ENCODE data around the gene DSN1. TPM values are rescaled to one million over a fixed set of nuclear protein-coding genes. Genes with fewer than 3 reads are reported as not detected.

DSN1 gene
- total RNA-seq, 1 donor from 2014 or later: 4.7 TPM

DNA sequence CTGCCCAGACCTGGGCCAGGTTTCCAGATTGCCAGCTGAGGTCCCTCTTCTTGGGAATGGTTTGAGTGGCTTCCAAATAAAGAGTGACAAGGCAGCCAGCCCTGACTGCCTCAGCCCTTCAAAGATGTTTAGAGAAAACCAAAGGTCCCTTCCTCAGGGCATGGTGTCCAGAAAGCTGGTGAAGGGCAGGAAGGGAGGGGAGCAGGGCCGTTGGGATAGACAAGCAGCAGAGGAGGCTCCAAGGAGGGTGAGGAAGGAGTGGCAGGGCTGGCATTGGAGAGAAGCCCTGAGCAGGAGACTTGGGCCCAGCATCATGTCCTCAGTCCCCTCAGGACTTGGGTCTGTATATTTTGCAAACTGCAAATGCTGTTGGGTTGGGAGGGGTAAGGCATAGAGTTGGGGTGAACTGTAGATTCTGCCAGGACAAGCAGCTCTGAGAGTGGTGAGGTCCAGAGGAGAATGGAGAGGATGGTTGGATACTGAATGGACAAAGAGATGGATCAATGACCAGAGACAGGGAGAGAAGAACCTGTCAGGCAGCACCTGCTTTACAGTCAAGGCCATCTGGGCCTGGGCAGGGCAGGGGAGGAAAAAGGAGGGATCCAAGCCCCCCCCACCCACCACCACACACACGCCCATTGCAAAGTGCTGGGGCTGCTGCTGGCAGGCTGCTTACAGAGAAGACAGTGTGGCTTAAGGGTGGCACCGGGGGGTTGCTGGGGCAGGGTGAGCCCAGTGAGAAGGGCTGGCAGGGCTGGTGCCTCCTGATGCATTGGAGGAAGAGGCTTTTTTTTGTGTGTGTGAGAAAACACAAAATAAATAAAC lies 5.5 kb upstream of the DSN1 start:
- TF ChIP-seq CTCF (IDR thresholded peaks at IDR 0.05) (no peak), POLR2AphosphoS5 (IDR thresholded peaks at IDR 0.05; ENCODE audit: insufficient read depth in 1 of 2, low read depth in 1 of 2) (no peak), POLR2A (IDR thresholded peaks at IDR 0.05) (no peak)
- no peak for DNase-seq (ENCODE audit: extremely low spot score in 2 of 2)
- H3K36me3 ChIP-seq: peaks cover 0 to 5% of the 10 kb centered on the region in 2 donors
- H3K4me3 ChIP-seq: no peak overlapping the region
- no peaks in the 10 kb centered on the region for H3K27me3 ChIP-seq
- H3K27ac ChIP-seq: no peak overlapping the region
- intact Hi-C loops (cut with DNase I): no loop called here
- peaks cover 13% of the 10 kb centered on the region for H3K4me1 ChIP-seq
- H3K9me3 ChIP-seq: no peaks in the 10 kb centered on the region

DNA sequence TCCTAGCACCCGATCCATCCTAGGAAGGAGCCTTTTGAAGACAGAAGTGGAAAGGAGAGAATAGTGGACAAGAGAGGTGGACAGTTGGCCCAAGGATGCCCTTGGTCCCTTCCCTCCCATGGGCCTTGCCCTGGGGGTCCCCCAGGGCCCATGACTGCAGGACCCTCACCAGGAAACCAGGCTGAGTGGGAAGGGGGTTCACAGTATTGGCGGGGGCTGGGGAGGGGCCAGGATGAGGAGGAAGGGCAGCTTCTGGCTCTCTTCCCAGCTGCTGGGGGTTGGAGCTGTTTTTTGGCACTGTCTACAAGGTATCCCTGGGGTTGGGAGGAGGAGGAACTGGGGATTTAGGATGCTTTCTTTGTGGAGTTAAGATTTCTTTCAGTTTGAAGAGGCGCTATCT lies 4.0 kb upstream of the DSN1 start:
- Histone ChIP-seq H3K27me3 (no peaks in the 10 kb centered on the region), H3K4me3 (no peak overlapping the region), H3K4me1 (peaks cover 22% of the 10 kb centered on the region), H3K9me3 (no peaks in the 10 kb centered on the region), H3K36me3 (no peaks in the 10 kb centered on the region), H3K27ac (no peak overlapping the region)
- intact Hi-C loops (cut with DNase I): no loop called here
- DNase-seq (ENCODE audit: extremely low spot score in 2 of 2): no peak
- TF ChIP-seq POLR2AphosphoS5 (IDR thresholded peaks at IDR 0.05; ENCODE audit: insufficient read depth in 1 of 2, low read depth in 1 of 2) (no peak), POLR2A (IDR thresholded peaks at IDR 0.05) (no peak), CTCF (IDR thresholded peaks at IDR 0.05) (no peak)

- Histone ChIP-seq H3K27me3 (no peaks in the 10 kb centered on the region), H3K27ac (no peak overlapping the region), H3K4me1 (peaks cover 22% of the 10 kb centered on the region), H3K4me3 (no peak overlapping the region), H3K9me3 (no peaks in the 10 kb centered on the region), H3K36me3 (no peaks in the 10 kb centered on the region)
- no peak for TF ChIP-seq CTCF (IDR thresholded peaks at IDR 0.05)
- no peak for TF ChIP-seq POLR2A (IDR thresholded peaks at IDR 0.05)
- no peak for TF ChIP-seq POLR2AphosphoS5 (IDR thresholded peaks at IDR 0.05; ENCODE audit: insufficient read depth in 1 of 2, low read depth in 1 of 2)
- intact Hi-C loops (cut with DNase I): no loop called here
- DNase-seq (ENCODE audit: extremely low spot score in 2 of 2): no peak
Observed at GRCh38 chr20:36777167-36777566, 3.6 kb upstream of the DSN1 start.

- H3K9me3 ChIP-seq: no peaks in the 10 kb centered on the region
- H3K27ac ChIP-seq: no peak overlapping the region
- no peaks in the 10 kb centered on the region for H3K36me3 ChIP-seq
- H3K27me3 ChIP-seq: no peaks in the 10 kb centered on the region
- no peak for DNase-seq (ENCODE audit: extremely low spot score in 2 of 2)
- no peak for TF ChIP-seq POLR2A (IDR thresholded peaks at IDR 0.05)
- intact Hi-C loops (cut with DNase I): no loop called here
- no peak overlapping the region for H3K4me3 ChIP-seq
- H3K4me1 ChIP-seq: peaks cover 22% of the 10 kb centered on the region
Observed at GRCh38 chr20:36775826-36776225, 2.3 kb upstream of the DSN1 start.

GRCh38 chr20:36775196-36775595 lies 1.6 kb upstream of the DSN1 start:
- H3K4me3 ChIP-seq: no peak overlapping the region

More at GRCh38 chr20:36775196-36775595, 1.6 kb upstream of the DSN1 start:
- H3K9me3 ChIP-seq: no peaks in the 10 kb centered on the region
- H3K27ac ChIP-seq: peak overlapping the region; percentile 99
- TF ChIP-seq CTCF (IDR thresholded peaks at IDR 0.05) (no peak), POLR2A (IDR thresholded peaks at IDR 0.05) (no peak), POLR2AphosphoS5 (IDR thresholded peaks at IDR 0.05; ENCODE audit: insufficient read depth in 1 of 2, low read depth in 1 of 2) (no peak)
- no peaks in the 10 kb centered on the region for H3K27me3 ChIP-seq
- intact Hi-C loops (cut with DNase I): no loop called here
- peaks cover 22% of the 10 kb centered on the region for H3K4me1 ChIP-seq
- H3K36me3 ChIP-seq: no peaks in the 10 kb centered on the region
- DNase-seq (ENCODE audit: extremely low spot score in 2 of 2): no peak

Data from vagina (tissue), 2 donors.